GM12892 (cell line): Measurements from ENCODE around the gene APMAP.

ENCODE experiments used
- POLR2A ChIP-seq: IDR thresholded peaks from 2 replicates; pipeline ENCODE4 v1.6.1; 2011; ENCODE audit warnings: low read depth, low read length, control low read depth
- TAF1 ChIP-seq: IDR thresholded peaks from 2 replicates; pipeline ENCODE4 v1.6.1; 2011; ENCODE audit warnings: low read depth, mild to moderate bottlenecking, control low read depth, low read length, borderline replicate concordance

DNA sequence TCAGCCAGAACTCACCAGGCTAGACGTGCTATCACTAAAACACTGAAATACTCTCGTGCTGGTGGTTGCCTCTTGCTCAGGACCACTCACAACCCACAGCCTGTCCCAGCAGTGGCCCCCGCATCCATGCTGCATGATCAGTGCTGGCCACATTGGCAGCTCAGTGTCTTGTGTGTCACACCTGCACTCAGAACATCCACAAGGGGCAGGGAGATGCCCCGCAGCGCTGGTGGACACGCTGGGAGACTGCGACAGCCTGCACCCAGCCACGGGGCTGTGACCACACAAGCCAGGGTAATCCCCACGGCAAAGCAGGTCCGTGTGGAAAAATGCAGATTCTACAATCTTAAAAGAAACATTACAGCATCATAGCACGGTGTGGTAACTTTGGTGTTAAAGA, 23.9 kb upstream of the APMAP start:
- TF ChIP-seq TAF1 (no peak), POLR2A (no peak)
